HG03457 (cell line): ENCODE measurements around the gene GSN.
A peak's percentile ranks its signal among the peaks of the same experiment; 100 is the strongest.

ENCODE experiments used
- ATAC-seq: cut with Tn5 transposase; IDR thresholded peaks from one replicate; pipeline ENCODE4 v1.9.1; 2021; ENCODE audit warnings: moderate number of reproducible peaks; ENCODE audit not compliant: unreplicated experiment

The GSN gene

GRCh38 chr9:121242959-121243346, 25.0 kb upstream of the GSN start:
- ATAC-seq, result no peak

- no peak for ATAC-seq
These were observed 21.0 kb upstream of the GSN start for GRCh38 chr9:121246821-121247561.

GRCh38 chr9:121249563-121249962, 18.4 kb upstream of the GSN start:
- no peak for ATAC-seq

- ATAC-seq, result no peak
These were observed 15.7 kb upstream of the GSN start for GRCh38 chr9:121252104-121252851.

GRCh38 chr9:121253162-121253561, 14.8 kb upstream of the GSN start:
- no peak for ATAC-seq

- ATAC-seq, result no peak
These were observed 14.0 kb upstream of the GSN start for GRCh38 chr9:121253821-121254501.

- ATAC-seq, result no peak
These were observed 8.5 kb upstream of the GSN start for GRCh38 chr9:121259498-121259897.

- ATAC-seq, result no peak
These were observed 8.0 kb upstream of the GSN start for GRCh38 chr9:121259935-121260334.

GRCh38 chr9:121260457-121261106, 7.4 kb upstream of the GSN start:
- no peak for ATAC-seq

- ATAC-seq, result no peak
These were observed 6.9 kb upstream of the GSN start for GRCh38 chr9:121261107-121261460.

- no peak for ATAC-seq
These were observed 6.2 kb upstream of the GSN start for GRCh38 chr9:121261755-121262154.

GRCh38 chr9:121262423-121262822, 5.5 kb upstream of the GSN start:
- no peak for ATAC-seq

GRCh38 chr9:121262953-121263352, 5.0 kb upstream of the GSN start:
- ATAC-seq, result no peak

GRCh38 chr9:121266356-121266755, 1.6 kb upstream of the GSN start:
- no peak for ATAC-seq

GRCh38 chr9:121266906-121267650, 884 bp upstream of the GSN start:
- no peak for ATAC-seq

GRCh38 chr9:121268598-121268850, 562 bp downstream of the GSN start:
- ATAC-seq, result peak; percentile 13

GRCh38 chr9:121268851-121269641, 1.1 kb downstream of the GSN start:
- no peak for ATAC-seq

- no peak for ATAC-seq
These were observed 1.8 kb downstream of the GSN start for GRCh38 chr9:121269642-121270254.

GRCh38 chr9:121271368-121272341, 3.7 kb downstream of the GSN start:
- no peak for ATAC-seq
